Inflammatory macrophage treated with lipopolysaccharide for 4 hours (primary cell): Measurements from ENCODE around the gene MAP2.

Source experiments
- DNase-seq: peaks from one replicate; pipeline ENCODE4 v3.0.0-alpha.2; 2020

The MAP2 gene

GRCh38 chr2:209423562-209424198 is at the start of gene MAP2:
MAP2 (plus strand) TSS chr2:209424047; CDS start chr2:209653171, 229,124 bp downstream.
- peak; percentile 76 for DNase-seq

GRCh38 chr2:209376686-209377085 is 47.2 kb upstream of the MAP2 start:
- no peak for DNase-seq

- DNase-seq, result peak; percentile 45
Observed at GRCh38 chr2:209380293-209380692, 43.6 kb upstream of the MAP2 start.

- no peak for DNase-seq
Observed at GRCh38 chr2:209381091-209381490, 42.8 kb upstream of the MAP2 start.

- no peak for DNase-seq
Observed at GRCh38 chr2:209382775-209383174, 41.1 kb upstream of the MAP2 start.

- peak; percentile 28 for DNase-seq
Observed at GRCh38 chr2:209383212-209383611, 40.6 kb upstream of the MAP2 start.

GRCh38 chr2:209387389-209387788 is 36.5 kb upstream of the MAP2 start:
- no peak for DNase-seq

GRCh38 chr2:209388446-209389037 is 35.3 kb upstream of the MAP2 start:
- no peak for DNase-seq

- no peak for DNase-seq
Observed at GRCh38 chr2:209389171-209389618, 34.7 kb upstream of the MAP2 start.

- no peak for DNase-seq
Observed at GRCh38 chr2:209390839-209391238, 33.0 kb upstream of the MAP2 start.

- DNase-seq, result no peak
Observed at GRCh38 chr2:209391776-209392401, 32.0 kb upstream of the MAP2 start.

GRCh38 chr2:209395229-209395628 is 28.6 kb upstream of the MAP2 start:
- DNase-seq, result no peak

GRCh38 chr2:209395652-209396051 is 28.2 kb upstream of the MAP2 start:
- DNase-seq, result no peak

GRCh38 chr2:209398463-209398862 is 25.4 kb upstream of the MAP2 start:
- DNase-seq, result no peak

GRCh38 chr2:209401788-209402187 is 22.1 kb upstream of the MAP2 start:
- no peak for DNase-seq

GRCh38 chr2:209411296-209411695 is 12.6 kb upstream of the MAP2 start:
- no peak for DNase-seq

GRCh38 chr2:209411718-209412117 is 12.1 kb upstream of the MAP2 start:
- DNase-seq, result no peak

- no peak for DNase-seq
Observed at GRCh38 chr2:209413311-209414014, 10.4 kb upstream of the MAP2 start.

GRCh38 chr2:209416913-209417312 is 6.9 kb upstream of the MAP2 start:
- DNase-seq, result no peak

GRCh38 chr2:209422191-209422754 is 1.6 kb upstream of the MAP2 start:
- no peak for DNase-seq

- DNase-seq, result no peak
Observed at GRCh38 chr2:209424199-209424701, 403 bp downstream of the MAP2 start.

- no peak for DNase-seq
Observed at GRCh38 chr2:209424781-209425470, 1.1 kb downstream of the MAP2 start.
